KBM-7 (cell line): ENCODE data around the gene PDCD10.

Experiments
- DNase-seq: peaks from one replicate; pipeline ENCODE4 v3.0.0-alpha.2; 2015
- in situ Hi-C: fragments of 300-500 bp; cut with MboI; formaldehyde crosslinking; loops from 2 replicates; pipeline ENCODE4 v1.14.3; 2020; ENCODE audit warnings: low sequenced_read_pairs, low pct_unique_long_range_greater_than_20kb, mixed read lengths

Gene PDCD10

DNA sequence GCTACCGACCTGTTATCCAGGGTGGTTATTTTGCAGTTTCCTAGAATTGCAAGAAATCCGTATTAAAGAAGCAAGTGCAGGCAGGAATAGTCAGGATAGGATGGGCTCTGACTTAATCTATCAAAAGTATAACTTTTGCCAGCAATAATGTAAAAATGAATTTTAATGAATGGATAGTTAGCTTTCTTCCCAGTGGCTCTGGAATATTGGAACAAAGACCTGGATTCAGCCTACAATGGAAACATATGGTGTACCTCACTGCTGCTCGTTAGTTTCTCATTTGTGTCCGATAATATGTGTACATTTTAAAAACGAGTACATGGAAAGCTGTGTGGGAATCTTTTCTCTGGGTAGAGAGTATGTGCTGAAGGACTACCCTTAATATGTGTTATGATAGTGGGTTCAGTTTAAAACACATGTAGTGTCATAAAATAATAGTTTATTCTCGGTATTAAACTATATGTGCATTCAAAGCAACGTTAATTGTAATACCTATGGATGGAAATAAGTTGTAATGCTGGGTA is 1.6 kb upstream of the PDCD10 start:
- in situ Hi-C loops, result no loop called here
- DNase-seq, result peak; percentile 9

- in situ Hi-C loops, result no loop called here
- DNase-seq, result peak; percentile 92
Measured at GRCh38 chr3:167735233-167736138, 794 bp upstream of the PDCD10 start, which contains the start of gene SERPINI1. Gene SERPINI1, plus strand, starts transcription at chr3:167735721. Its CDS starts 53,408 bp downstream, at chr3:167789129.

- DNase-seq, result no peak
Measured at GRCh38 chr3:167733961-167734497, 663 bp downstream of the PDCD10 start.

DNA sequence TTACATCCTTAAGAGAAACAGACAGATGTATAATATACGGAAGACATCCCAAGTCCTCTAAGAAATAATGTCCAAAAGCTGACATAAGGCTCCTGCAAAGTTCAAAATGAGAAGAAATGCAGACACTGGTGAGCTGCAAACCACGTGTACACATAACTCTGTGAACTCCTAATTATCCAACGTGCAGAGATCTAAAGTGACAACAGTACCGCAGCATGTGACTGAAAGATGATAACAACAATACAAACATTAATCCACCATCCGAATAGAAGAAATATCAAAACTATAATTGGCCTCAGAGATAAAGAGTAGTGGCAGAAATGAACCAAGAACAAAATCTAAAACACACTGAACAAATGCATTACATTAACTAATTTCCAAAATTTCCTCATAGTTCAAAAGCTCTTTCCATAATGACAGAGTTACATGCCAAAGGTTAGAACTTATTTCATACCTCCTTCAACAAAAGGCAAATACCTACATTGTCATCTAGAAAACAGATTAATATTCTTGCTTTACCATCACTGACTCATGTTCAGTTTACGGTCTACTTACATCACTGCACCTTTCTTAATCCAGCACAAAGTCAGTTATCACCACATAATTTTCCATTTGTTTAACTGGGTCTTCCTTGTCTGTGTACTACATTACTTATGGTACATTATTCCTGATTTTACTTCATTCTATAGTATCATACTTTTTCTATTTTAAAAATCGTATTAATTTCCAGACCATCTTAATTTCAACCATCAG is 2.2 kb downstream of the PDCD10 start:
- in situ Hi-C loops, result no loop called here
- DNase-seq, result no peak

More at GRCh38 chr3:167733961-167734497, 663 bp downstream of the PDCD10 start:
- in situ Hi-C loops, result no loop called here

- no peak for DNase-seq
- in situ Hi-C loops, result no loop called here
Measured at GRCh38 chr3:167731393-167731792, 3.3 kb downstream of the PDCD10 start.

DNA sequence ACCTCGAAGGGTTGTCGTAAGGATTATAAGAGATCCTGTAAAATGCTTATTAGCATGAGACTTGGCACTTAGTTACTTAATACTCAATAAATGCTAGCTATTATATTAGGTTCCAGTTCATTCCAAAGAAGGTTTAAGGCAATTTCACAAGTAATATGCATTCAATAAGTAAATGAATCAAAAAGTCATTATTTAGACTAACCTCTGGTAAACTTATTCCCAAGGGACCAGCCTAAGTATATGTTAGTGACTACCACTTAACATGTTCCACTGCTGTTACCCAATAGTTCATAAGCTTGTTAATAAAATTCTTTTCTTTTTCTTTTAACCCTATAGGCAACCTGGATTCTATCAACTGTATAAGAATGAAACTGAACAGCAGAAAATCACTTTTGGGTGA is 5.1 kb downstream of the PDCD10 start:
- in situ Hi-C loops, result no loop called here
- no peak for DNase-seq

GRCh38 chr3:167728632-167729323 is 5.9 kb downstream of the PDCD10 start:
- no peak for DNase-seq
- in situ Hi-C loops, result no loop called here

DNA sequence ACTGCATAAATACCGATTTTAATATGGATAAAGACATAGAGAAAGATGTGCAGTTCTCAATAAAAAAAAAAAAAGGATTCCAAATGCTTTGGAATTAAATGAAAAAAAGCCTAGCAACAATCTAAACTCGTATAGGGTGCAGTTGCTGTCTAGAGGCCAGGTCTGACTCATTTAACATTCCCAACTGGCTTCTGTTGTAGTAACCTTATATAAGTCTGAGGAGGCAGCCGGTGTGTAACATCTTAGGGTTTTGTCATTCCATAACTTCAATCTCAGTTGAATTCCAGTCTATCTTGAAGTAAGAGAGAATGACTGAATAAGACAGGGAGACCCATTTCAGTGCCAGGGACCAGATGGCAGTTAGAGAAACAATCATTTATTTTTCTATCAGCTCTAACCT is 6.5 kb downstream of the PDCD10 start:
- in situ Hi-C loops, result no loop called here
- no peak for DNase-seq

DNA sequence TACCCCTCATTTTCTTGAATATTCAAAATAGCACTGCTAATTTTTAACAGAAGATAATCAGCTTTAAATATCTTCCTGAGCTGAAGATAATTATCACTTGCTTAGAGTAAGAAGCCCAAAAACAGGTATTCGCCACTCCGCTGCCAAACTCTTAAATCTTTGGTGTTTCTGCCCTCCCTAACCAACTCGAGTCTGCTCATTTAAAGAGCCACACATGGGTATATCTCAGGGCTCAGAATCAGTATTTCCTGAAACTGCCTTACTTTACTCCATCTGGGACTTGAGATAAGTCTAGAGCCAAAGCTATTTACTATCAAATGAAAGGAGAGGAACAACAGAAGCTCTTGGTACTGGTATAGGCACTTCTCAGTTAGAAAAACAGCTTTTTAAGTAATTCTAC is 10.8 kb downstream of the PDCD10 start:
- in situ Hi-C loops, result no loop called here
- DNase-seq, result peak; percentile 27

- in situ Hi-C loops, result no loop called here
- DNase-seq, result no peak
Measured at GRCh38 chr3:167723025-167723512, 11.6 kb downstream of the PDCD10 start.

DNA sequence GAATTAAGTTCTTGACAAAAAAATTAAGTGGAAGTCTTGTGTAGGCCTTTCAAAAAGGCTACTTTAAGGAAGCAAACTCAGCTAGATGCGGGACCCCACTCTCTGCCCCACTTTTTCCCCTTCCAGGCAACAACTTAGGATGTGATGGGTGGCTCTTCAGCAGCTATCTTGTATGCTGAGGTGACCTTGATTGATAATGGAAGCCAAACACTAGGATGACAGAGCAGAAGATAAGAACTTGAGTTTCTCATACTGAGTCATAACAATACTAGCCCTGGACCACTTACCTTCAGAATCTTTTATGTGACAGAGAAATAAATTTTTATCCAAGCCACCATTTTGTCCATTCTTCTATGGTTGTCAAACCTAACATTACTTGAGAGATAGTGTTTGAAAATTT is 16.1 kb downstream of the PDCD10 start:
- DNase-seq, result no peak
- in situ Hi-C loops, result no loop called here

- no peak for DNase-seq
- in situ Hi-C loops, result no loop called here
Measured at GRCh38 chr3:167716920-167717319, 17.8 kb downstream of the PDCD10 start.

DNA sequence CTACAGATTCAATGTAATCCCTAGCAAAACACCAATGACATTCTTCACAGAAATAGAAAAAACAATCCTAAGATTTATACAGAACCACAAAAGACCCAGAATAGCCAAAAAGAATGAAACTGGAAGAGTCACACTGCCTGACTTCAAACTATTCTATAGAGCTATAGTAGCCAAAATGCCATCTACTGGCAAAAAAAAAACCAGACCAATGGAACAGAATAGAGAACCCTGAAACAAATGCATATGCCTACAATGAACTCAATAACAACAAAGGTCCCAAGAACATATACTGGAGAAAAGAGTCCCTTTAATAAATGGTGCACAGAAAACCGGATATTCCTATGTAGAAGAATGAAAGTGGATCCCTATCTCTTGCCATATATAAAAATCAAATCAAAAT is 19.8 kb downstream of the PDCD10 start:
- in situ Hi-C loops, result no loop called here
- DNase-seq, result no peak

DNA sequence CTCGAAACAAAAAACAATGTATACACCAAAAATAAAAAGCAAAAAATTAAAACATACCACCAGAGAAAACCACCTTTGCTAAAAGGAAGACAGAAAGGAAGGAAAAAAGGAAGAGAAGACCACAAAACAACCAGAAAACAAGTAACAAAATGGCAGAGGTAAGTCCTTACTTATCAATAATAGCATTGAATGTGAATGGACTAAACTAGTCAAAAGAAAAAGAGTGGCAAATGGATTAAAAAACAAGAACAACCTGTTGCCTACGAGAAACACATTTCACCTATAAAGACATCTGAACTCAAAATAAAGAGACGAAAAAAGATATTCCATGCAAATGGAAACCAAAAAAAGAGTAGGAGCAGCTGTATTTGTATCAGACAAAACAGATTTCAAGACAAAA is 22.2 kb downstream of the PDCD10 start:
- no peak for DNase-seq
- in situ Hi-C loops, result no loop called here

DNA sequence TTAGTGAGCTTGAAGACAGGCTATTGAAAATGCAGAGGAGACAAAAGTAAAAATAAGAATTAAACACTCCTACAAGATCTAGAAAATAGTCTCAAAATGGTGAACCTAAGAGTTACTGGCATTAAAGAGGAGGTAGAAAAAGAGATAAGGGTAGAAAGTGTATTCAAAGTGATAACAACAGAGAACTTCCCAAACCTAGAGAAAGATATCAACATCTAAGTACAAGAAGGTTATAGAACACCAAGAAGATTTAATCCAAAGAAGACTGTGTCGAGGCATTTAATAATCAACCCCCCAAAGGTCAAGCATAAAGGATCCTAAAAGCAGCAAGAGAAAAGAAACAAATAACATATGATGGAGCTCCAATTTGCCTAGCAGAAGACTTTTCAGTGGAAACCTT is 23.3 kb downstream of the PDCD10 start:
- no peak for DNase-seq
- in situ Hi-C loops, result no loop called here

DNA sequence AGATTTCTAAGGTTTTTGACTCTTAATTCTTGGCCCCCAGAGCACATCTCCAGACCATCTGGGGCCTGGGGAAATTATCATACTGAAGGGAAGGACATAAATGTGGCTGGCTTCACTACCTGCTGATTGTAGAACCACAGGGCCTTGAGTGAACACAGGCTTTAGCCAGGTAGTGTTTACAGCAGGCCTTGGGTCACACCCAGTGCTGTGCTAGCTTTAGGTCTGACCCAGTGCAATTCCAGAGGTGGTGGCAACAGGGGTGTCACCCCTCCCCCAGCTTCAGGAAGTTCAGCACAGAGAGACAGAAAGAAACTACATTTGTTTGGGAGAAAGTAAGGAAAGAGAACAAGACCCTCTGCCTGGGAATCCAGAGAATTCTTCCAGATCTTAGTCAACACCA is 24.1 kb downstream of the PDCD10 start:
- no peak for DNase-seq
- in situ Hi-C loops, result no loop called here

- no peak for DNase-seq
- in situ Hi-C loops, result no loop called here
Measured at GRCh38 chr3:167709690-167710089, 25.0 kb downstream of the PDCD10 start.

DNA sequence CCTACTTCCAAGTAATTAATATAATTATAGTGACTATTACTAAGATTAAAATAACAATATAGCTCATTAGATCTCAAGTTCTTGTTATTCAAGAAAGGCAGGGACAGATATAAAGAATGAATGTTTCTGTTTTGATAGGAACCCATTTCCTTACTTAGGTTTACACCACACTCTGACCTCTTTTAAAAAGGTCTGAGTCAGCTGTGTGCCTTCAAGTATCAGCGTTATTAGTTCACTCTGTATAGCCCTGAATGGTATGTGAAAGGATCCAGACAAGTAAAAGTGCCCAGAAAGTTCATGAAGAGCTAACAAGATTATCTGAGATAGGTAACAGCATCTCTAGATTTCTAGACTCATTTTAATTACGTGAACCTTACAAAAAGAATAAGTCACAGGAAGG is 28.9 kb downstream of the PDCD10 start:
- in situ Hi-C loops, result no loop called here

GRCh38 chr3:167700926-167701325 is 33.8 kb downstream of the PDCD10 start:
- no peak for DNase-seq
- in situ Hi-C loops, result no loop called here

More for the DNA sequence above, 28.9 kb downstream of the PDCD10 start:
- DNase-seq, result no peak
